Transverse colon (tissue), 4 donors: Measurements from ENCODE around the gene UBQLN2. TPM values are rescaled to one million over a fixed set of nuclear protein-coding genes. Genes with fewer than 3 reads are reported as not detected.
"Not testable (repeated sequence)": the region's sequence is repeated elsewhere in the genome, so short reads cannot be mapped to it uniquely, and the experiment has no call there.

Experiments used
- DNase-seq: peaks from one replicate; pipeline ENCODE4 v3.0.0-alpha.2; 2019
- H3K27ac ChIP-seq, 4 donors: fragments of 200-600 bp; sonication (generic); 2 replicates each; pipeline ENCODE4 v1.5.1; 2016 to 2018; ENCODE audit warnings: inconsistent platforms in 4 of 4
- H3K27me3 ChIP-seq: fragments of 200-600 bp; sonication (generic); 2 replicates; pipeline ENCODE4 v1.5.1; 2017; ENCODE audit warnings: inconsistent platforms
- H3K36me3 ChIP-seq, 4 donors: fragments of 200-600 bp; sonication (generic); 2 replicates each; pipeline ENCODE4 v1.5.1; 2017 to 2019; ENCODE audit warnings: inconsistent platforms in 4 of 4
- H3K4me1 ChIP-seq, 4 donors: fragments of 200-600 bp; sonication (generic); 2 replicates each; pipeline ENCODE4 v1.5.1; 2017 to 2020; ENCODE audit warnings: inconsistent platforms in 4 of 4
- H3K4me3 ChIP-seq, 4 donors: fragments of 200-600 bp; sonication (generic); 1 replicate in 1 of 4; 2 replicates in 3 of 4; pipeline versions ENCODE4 v1.5.1 to v1.6.1; 2017 to 2019; ENCODE audit warnings: inconsistent platforms in 4 of 4
- H3K9me3 ChIP-seq, 2 donors: fragments of 200-600 bp; sonication (generic); 2 replicates each; pipeline ENCODE4 v1.5.1; 2017 to 2019; ENCODE audit warnings: inconsistent platforms in 2 of 2
- EP300 ChIP-seq: sonication (generic); formaldehyde crosslinking; IDR thresholded peaks from one replicate; pipeline ENCODE4 v1.6.1; 2017; ENCODE audit warnings: antibody characterized with exemption, low read depth
- POLR2A ChIP-seq: fragments of 450-650 bp; IDR thresholded peaks from one replicate; pipeline ENCODE4 v1.6.1; 2016; ENCODE audit warnings: antibody characterized with exemption, mild to moderate bottlenecking, moderate library complexity
- POLR2AphosphoS5 ChIP-seq, 3 donors: sonication (generic); formaldehyde crosslinking; IDR thresholded peaks; one replicate each; pipeline ENCODE4 v1.6.1; 2016; ENCODE audit warnings: antibody characterized with exemption in 3 of 3
- WGBS, 2 donors: methylation state at CpG; one replicate each; pipeline ENCODE4 v1.1.5; 2018; ENCODE audit warnings: low coverage in 1 of 2; 5-methylcytosine and 5-hydroxymethylcytosine counted together
- in situ Hi-C, 4 donors: fragments of 200-750 bp; cut with MboI; loops; one replicate each; pipeline versions ENCODE4 v1.15.0 to v1.15.1; 2017; ENCODE audit warnings: low sequenced_read_pairs in 3 of 4, low pct_ligation_motif_present in 1 of 4, low pct_unique_long_range_greater_than_20kb in 1 of 4
- intact Hi-C: fragments of 100-400 bp; cut with DNase I; formaldehyde crosslinking; loops from one replicate; pipeline ENCODE4 v1.15.1; 2023; ENCODE audit warnings: low total_unique reads
- total RNA-seq, 4 donors: library from RNA; depleted of rRNA; stranded (reverse); fragments of >200 nt; gene quantifications; one replicate each; pipeline ENCODE4 v1.1.0, GENCODE V29; 2016
- TF ChIP-seq, protein P1 (sequence below), 5 experiments: fragments of 200-600 bp in 3 of 5; fragments of 450-650 bp in 2 of 5; sonication (generic) in 3 of 5; IDR thresholded peaks; 1 replicate in 2 of 5; 2 replicates in 3 of 5; pipeline ENCODE4 v1.5.1; 2016 to 2017; ENCODE audit warnings: antibody characterized with exemption in 5 of 5, inconsistent platforms in 3 of 5, mild to moderate bottlenecking in 2 of 5, moderate library complexity in 1 of 5

Gene UBQLN2
- total RNA-seq, 4 donors from 2014 or later, result 10.0 to 20.6 (median 19.2) TPM

DNA sequence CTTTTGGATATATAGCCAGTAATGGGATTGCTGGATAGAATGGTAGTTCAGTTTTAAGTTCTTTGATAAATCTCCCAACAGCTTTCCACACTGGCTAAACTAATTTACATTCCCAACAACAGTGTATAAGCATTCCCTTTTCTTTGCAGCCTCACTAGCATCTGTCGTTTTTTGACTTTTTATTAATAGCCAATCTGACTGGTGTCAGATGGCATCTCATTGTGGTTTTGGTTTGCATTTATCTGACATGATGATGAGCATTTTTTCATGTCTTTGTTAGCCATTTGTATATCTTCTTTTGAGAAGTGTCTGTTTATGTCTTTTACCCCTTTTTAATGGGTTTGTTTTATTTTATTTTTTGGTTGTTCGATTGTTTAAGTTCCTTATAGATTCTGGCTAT is 13.3 kb downstream of the UBQLN2 start:
- no peaks in the 10 kb centered on the region for H3K27me3 ChIP-seq
- WGBS, 2 donors, result 67 to 80% methylated on average over 1 to 2 of the region's 2 CpGs
- H3K4me3 ChIP-seq, result no peak overlapping the region
- in situ Hi-C loops (no loop called here), intact Hi-C loops (no loop called here)
- no peaks in the 10 kb centered on the region for H3K36me3 ChIP-seq
- no peak overlapping the region for H3K27ac ChIP-seq
- no peak for DNase-seq
- TF ChIP-seq POLR2AphosphoS5 (IDR thresholded peaks at IDR 0.05), result no peak
- TF ChIP-seq, protein P1, sequence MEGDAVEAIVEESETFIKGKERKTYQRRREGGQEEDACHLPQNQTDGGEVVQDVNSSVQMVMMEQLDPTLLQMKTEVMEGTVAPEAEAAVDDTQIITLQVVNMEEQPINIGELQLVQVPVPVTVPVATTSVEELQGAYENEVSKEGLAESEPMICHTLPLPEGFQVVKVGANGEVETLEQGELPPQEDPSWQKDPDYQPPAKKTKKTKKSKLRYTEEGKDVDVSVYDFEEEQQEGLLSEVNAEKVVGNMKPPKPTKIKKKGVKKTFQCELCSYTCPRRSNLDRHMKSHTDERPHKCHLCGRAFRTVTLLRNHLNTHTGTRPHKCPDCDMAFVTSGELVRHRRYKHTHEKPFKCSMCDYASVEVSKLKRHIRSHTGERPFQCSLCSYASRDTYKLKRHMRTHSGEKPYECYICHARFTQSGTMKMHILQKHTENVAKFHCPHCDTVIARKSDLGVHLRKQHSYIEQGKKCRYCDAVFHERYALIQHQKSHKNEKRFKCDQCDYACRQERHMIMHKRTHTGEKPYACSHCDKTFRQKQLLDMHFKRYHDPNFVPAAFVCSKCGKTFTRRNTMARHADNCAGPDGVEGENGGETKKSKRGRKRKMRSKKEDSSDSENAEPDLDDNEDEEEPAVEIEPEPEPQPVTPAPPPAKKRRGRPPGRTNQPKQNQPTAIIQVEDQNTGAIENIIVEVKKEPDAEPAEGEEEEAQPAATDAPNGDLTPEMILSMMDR (IDR thresholded peaks at IDR 0.05), result no peak
- TF ChIP-seq POLR2A, result no peak
- TF ChIP-seq EP300, result no peak
- no peaks in the 10 kb centered on the region for H3K9me3 ChIP-seq
- H3K4me1 ChIP-seq, result no peaks in the 10 kb centered on the region

DNA sequence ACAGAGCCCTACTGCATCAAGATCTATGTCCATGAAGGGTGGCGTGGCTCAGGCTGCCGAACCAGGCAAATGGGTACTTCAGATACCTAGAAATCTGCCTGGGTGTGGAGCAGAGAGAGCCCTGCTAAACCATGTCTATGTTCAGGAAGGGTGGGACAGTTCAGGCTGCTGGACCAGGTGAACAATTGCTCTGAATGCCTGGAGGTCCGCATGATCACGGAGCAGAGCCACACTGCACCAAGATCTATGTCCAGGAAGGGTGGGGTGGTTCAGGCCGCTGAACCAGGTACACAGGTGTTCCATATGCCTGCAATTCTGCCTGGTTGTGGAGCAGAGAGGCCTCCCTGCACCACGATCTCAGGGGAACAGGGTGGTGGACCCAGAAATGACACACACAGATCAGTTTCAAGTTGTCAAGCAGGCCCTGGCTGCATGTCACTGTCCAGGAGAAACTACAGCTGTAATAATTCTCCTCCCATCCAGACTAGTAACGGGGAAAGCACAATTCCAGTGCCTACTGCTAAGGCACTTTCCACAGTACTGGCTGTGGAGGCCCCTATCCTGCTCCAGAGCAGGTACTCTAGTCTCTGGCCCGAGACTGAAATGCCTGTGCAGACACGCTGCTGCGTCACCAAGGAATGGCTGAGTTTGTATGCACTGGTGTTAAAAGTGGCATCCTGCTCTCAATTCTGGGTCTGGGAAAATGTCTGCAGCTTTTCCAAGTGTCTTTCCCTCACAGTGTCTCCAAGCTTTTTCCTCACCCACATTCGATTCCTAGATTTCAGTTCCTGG is 25.2 kb downstream of the UBQLN2 start:
- TF ChIP-seq, protein P1 (IDR thresholded peaks at IDR 0.05), result no peak
- TF ChIP-seq POLR2AphosphoS5 (IDR thresholded peaks at IDR 0.05) (no peak), EP300 (no peak), POLR2A (no peak)
- intact Hi-C loops (no loop called here), in situ Hi-C loops (no loop called here)
- 79% methylated on average over 11 of the region's 11 CpGs; no CpG with 5 or more reads in 1 of the 2 donors for WGBS, 2 donors
- H3K9me3 ChIP-seq, result no peaks in the 10 kb centered on the region
- H3K4me3 ChIP-seq, result no peak overlapping the region
- no peaks in the 10 kb centered on the region for H3K4me1 ChIP-seq
- no peak overlapping the region for H3K27ac ChIP-seq
- DNase-seq, result no peak
- H3K27me3 ChIP-seq, result no peaks in the 10 kb centered on the region
- no peaks in the 10 kb centered on the region for H3K36me3 ChIP-seq

DNA sequence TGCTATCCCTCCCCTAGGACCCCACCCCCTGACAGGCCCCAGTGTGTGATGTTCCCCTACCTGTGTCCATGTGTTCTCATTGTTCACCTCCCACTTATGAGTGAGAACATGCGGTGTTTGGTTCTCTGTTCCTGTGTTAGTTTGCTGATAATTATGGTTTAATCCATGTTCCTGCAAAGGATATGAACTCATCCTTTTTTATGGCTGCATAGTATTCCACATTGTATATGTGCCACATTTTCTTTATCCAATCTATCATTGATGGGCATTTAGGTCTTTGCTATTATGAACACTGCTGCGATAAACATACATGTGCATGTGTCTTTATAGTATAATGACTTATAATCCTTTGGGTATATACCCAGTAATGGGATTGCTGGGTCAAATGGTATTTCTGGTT is 28.4 kb downstream of the UBQLN2 start:
- H3K27ac ChIP-seq, H3K9me3 ChIP-seq, in situ Hi-C loops, H3K27me3 ChIP-seq, H3K36me3 ChIP-seq, H3K4me3 ChIP-seq, DNase-seq, H3K4me1 ChIP-seq, intact Hi-C loops: not testable (repeated sequence)
- WGBS, 2 donors, result 97 to 100% methylated on average over 1 to 2 of the region's 2 CpGs

DNA sequence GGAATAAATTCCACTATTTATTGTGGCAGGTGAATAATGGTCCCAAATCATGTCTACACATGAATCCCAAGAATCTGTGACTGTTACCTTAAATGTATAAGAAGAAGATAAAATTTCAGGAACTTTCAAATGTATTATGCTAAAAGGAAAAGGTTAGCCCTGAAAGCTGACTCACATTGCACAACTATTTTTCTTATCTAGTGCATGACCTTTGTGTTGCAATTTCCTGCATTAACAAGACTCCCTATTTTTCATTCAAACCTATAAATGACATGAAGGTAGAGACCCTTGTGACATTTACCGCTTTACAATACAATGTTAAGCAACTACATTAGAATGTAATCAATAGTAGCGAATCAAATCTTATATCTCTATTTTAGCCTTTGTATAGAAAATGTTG is 36.7 kb downstream of the UBQLN2 start:
- WGBS, 2 donors, result 80 to 92% methylated on average over 1 to 2 of the region's 2 CpGs
- H3K27me3 ChIP-seq, result no peaks in the 10 kb centered on the region
- intact Hi-C loops, result no loop called here
- H3K36me3 ChIP-seq, result no peaks in the 10 kb centered on the region
- in situ Hi-C loops, result no loop called here
- H3K4me3 ChIP-seq, result no peak overlapping the region
- H3K9me3 ChIP-seq, result no peaks in the 10 kb centered on the region
- TF ChIP-seq, protein P1 (IDR thresholded peaks at IDR 0.05), result no peak
- TF ChIP-seq EP300 (no peak), POLR2A (no peak), POLR2AphosphoS5 (IDR thresholded peaks at IDR 0.05) (no peak)
- H3K4me1 ChIP-seq, result no peaks in the 10 kb centered on the region
- H3K27ac ChIP-seq, result no peak overlapping the region
- no peak for DNase-seq

DNA sequence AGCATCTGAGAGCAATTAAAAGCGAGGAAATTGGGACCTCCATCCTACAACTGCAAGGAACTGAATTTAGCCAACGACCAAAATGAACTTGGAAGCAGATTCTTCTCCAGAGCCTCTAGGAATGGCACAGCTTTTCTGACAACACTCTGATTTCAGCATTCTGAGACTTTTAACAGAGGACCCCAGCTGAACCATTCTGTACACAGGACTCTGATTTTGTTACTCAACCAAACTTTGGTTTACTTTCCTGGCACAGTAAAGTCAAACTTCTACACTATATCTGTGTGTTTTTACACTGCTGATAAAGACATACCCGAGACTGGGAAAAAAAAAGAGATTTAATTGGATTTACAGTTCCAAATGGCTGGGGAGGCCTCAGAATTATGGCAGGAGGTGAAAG is 37.6 kb downstream of the UBQLN2 start:
- in situ Hi-C loops, result no loop called here
- no peaks in the 10 kb centered on the region for H3K9me3 ChIP-seq
- TF ChIP-seq POLR2A (no peak), EP300 (no peak), POLR2AphosphoS5 (IDR thresholded peaks at IDR 0.05) (no peak)
- TF ChIP-seq, protein P1 (IDR thresholded peaks at IDR 0.05), result no peak
- no peak for DNase-seq
- H3K27me3 ChIP-seq, result no peaks in the 10 kb centered on the region
- H3K27ac ChIP-seq, result no peak overlapping the region
- H3K4me1 ChIP-seq, result no peaks in the 10 kb centered on the region
- no peaks in the 10 kb centered on the region for H3K36me3 ChIP-seq
- WGBS, 2 donors, result 58 to 100% methylated on average over 1 to 3 of the region's 3 CpGs
- H3K4me3 ChIP-seq, result no peak overlapping the region
- intact Hi-C loops, result no loop called here
